ENCODE measurements around the gene WDR76.

Gene WDR76

GRCh38 chr15:43877371-43877770, 50.6 kb downstream of the WDR76 start:
- DNase-seq (ENCODE audit: low read depth in 2 of 2): no peak

DNA sequence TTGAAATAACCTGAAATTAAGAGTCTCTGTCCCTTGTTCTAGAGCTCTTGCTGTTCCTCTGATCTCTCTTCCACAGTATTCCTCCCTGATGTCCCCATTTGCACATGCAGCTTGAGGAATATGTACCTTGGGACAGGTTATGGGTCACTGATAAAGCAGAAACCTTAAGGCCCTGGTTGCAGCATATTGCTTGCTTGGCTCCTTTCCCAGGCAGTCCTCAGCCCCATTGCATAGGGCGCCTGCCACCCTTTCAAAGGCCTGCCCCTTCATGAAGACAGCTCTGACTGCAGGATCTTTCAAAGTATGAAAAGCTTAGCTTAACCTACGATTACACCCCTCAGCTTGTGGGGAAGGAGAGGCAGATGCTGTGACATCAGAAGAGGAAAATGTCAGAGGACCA, 51.6 kb downstream of the WDR76 start:
- DNase-seq (ENCODE audit: low read depth in 2 of 2): no peak

DNA sequence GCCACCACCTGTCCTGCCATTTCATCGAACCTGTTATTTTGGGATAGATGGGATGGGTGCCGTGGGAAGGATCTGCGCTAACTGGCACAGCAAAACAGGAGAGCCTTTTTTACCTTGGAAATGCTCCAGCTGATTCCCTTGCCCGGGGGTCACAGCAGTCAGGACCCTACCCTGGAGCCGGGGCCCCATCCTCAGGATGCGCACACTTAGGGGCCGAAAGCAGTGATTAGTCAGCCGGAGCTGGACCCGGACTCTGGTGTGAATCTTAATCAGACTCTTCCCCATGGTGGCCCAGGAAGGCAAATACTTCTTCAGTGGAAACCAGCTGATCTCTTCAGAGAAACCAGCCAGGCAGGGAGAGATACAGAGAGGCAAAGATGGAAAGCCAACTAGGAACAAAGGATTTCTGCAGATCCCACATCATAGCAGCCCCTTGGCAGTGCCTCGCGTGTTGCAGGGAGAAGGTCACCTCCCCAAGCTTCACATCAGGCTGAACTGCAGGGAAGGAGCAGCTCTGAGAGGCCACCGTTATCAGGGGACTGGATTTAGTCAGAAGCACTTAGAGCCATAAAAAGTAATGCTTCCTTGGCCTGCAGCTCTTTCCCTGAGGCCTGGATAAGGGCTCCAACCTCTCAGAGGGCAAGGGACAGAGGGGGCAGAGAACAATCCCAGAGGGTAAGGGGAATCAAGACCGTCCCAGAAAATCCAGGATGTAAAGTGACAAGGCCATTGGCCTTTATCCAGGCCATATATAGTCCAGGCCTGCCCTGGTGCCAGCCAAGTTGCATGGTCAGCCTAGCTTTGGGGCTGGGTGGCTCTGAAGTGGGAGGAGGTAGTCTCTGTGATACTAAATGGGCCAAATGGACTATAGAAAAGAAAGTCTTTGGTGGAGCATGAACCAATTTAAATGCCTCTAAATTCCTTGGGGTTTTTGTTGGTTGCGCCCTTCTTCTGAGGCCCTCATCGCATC, 52.9 kb downstream of the WDR76 start:
- DNase-seq (ENCODE audit: low read depth in 2 of 2): no peak

- DNase-seq (ENCODE audit: low read depth in 2 of 2): no peak
These were observed 53.8 kb downstream of the WDR76 start for GRCh38 chr15:43880406-43881194.

GRCh38 chr15:43881245-43881644, 54.4 kb downstream of the WDR76 start:
- DNase-seq (ENCODE audit: low read depth in 2 of 2): no peak

DNA sequence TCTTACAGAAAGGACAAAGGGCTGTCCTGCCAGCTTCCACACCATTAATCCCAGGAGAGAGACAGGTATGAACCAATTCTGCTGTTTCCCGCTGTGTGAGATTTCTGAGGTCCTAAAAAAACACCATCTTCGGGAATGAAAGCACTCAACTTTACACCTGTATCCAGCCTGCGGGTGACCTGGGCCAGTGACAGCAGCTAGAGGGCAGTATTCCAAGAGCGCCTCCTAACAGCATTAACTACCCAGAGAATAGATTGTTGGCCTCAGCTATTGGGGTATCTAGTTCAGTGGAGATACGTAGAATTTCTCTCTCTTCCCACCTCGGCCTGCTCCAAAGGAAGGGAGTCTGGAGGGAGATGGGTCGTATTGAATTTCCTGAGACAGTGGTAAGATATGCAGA, 55.1 kb downstream of the WDR76 start:
- DNase-seq (ENCODE audit: low read depth in 2 of 2): no peak

DNA sequence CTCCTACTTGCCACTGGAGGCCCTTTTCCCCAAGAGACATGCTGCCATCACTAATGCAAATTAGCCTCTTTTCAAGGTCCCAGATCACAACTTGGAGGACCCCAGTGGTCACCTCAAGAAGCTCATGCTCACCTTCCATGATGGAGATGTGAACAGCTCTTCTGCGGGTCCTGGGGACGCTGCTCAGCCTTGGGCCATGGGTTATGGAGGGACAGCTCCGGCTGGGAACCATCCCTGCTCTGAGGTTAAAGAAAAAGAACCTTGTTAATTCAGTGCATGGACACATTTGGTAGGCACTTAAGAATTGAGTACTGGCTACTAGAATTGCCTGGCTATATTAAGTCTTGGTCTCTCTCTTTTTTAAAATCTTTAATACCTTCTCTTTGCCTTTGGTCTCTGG, 56.8 kb downstream of the WDR76 start:
- DNase-seq (ENCODE audit: low read depth in 2 of 2): no peak

GRCh38 chr15:43886558-43886957, 59.8 kb downstream of the WDR76 start:
- DNase-seq (ENCODE audit: low read depth in 2 of 2): no peak

GRCh38 chr15:43887901-43888300, 61.1 kb downstream of the WDR76 start:
- DNase-seq (ENCODE audit: low read depth in 2 of 2): no peak

DNA sequence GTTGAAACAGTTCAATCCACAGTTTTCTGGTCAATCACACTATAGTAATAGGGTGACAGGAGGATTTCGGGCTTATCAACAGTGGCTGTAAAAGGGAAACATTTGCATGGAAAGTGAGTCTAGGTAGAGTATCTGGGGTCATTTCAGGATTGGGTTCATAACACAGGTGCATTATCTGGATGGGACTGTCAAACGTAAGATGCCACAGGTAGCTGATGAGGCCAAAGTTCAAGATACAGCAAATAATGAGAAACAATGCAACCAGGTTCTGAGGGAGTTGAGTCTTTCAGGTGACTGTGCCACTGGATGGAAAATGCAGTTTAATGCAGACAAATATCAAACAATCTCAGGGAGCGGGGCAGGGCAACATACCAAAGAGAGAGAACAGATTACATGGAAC, 62.2 kb downstream of the WDR76 start:
- DNase-seq (ENCODE audit: low read depth in 2 of 2): no peak

DNA sequence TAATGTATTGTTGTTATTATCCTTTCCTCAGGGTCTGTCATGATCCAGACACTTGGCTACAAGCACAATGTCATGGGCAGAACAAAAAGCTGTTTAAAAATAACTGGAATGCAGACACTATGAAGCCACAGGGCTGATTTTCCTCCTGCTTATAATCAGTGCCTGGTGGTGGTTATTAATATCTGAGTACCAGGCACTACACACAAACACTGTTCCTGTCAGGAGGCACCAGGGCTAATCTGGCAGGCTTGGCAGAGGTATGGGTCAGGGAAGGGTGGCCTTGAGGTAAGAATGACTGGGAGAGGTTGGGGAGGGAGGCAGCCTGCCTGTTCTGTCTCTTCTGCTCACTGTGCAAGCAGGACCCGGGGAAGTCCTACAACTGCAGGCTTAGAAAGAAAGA, 67.2 kb downstream of the WDR76 start:
- DNase-seq (ENCODE audit: low read depth in 2 of 2): no peak

DNA sequence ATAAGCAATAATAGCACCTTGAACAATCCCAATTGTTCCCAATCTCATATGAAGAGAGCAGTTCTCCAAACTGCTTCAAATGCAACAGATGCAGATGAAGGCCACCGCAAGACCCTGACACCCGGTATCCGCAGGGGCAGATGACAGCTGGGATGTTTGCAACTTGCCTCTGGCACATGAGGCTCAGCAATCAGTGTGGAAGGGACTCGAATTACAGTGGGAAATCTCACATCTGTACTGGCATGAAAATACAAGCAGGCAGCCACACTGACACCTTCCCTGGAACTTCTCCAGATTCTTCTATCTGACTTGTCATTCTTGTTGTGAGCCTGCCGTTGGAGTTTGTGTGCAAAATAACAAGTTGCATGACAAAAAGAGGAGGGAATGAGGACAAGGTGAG, 68.8 kb downstream of the WDR76 start:
- no peak for DNase-seq (ENCODE audit: low read depth in 2 of 2)

DNA sequence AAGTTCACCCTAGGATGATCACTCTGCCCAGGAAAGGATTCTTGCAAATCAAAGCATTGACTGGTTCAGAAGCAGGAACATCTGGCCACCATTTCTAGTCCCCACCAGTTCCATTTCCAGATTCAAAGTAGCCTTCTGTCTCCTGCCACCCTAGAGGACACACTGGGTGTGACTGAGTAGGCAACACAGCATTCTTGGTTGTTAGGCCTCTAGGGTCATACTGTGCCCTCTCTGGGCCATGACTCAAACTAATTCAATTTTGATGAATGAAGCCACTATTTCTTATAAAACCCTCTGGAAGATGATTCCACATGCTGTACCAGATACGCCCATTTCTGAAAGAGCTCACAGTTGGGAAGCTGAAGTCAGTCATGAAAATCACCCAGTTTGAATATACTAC, 69.7 kb downstream of the WDR76 start:
- DNase-seq (ENCODE audit: low read depth in 2 of 2): no peak

- no peak for DNase-seq (ENCODE audit: low read depth in 2 of 2)
These were observed 72.1 kb downstream of the WDR76 start for GRCh38 chr15:43898891-43899290.

DNA sequence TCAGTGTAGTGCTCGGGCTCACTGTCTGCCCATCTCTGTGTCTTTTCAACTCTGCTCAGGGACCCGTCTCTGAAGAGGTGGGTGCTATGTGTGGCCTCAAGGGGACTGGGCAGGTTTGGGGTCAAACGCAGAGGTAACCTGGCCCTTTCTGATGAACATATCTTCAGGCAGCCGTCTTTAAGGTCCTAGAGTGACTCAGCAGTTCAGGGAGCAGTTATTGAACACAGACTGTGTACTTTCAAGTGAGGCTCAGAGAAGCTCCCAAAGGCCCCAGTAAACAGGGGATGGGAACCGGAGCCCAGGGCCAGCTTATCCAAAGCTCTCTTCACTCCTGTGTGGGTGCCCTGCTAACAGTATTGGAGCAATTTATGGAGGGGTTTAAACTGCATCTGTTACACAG, 73.1 kb downstream of the WDR76 start:
- no peak for DNase-seq (ENCODE audit: low read depth in 2 of 2)

DNA sequence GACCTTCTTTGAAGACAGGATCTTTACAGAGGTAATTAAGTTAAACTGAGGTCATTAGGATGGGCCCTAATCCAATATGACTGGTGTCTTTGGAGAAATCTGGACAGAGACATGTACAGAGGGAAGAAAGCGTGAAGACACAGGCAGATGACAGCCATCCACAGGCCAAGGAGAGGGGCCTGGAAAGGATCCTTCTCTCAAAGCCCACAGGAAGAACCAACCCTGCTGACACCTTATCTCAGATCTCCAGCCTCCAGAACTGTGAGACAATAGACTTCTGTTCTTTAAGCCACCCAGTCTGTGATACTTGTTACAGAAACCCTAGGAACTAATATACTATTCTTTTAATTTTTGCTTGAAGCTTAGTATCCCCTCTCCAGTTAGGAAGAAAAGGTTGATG, 74.2 kb downstream of the WDR76 start:
- DNase-seq (ENCODE audit: low read depth in 2 of 2): no peak

GRCh38 chr15:43901495-43901894, 74.7 kb downstream of the WDR76 start:
- no peak for DNase-seq (ENCODE audit: low read depth in 2 of 2)

DNA sequence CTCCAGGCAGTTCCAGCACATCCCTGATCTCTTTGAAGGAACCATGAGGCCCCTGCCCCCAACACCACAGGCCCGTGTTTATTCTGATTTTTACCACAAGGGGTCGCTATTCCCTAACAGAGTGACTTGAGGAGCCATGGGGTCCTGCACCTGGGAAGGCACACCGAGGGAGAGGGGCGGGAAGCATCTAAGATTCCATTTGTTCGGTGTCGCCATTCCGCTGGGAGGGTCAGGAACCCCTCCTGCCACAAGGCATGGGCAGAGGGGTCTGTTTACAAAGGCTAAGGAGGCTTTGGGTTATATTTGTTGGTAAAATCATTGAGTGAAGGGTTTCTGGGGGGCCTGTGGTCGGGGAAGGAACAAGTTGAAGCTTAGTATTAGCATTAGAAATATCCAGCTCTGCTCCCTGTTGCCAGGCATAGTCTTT, 77.1 kb downstream of the WDR76 start:
- DNase-seq (ENCODE audit: low read depth in 2 of 2): peak; percentile 40 to 41

DNA sequence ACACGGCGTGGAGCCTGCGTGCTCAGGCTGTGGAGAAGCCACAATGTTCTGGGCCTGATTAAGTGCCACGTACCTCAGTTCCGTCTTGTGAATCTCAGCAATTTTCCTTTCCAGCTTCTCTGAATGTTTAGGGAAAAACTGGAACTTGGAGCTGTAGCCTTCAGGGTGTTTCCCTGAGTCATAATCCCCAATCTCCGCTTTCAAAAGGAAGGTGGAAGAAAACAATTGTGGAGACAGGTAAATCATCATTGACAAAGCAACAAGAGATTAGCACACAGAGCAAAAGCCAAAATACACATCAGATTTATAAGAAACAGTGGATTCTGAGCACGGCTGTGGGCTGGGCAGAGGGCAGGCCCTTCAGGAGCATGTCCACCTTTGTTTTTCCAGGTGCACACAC, 79.0 kb downstream of the WDR76 start:
- no peak for DNase-seq (ENCODE audit: low read depth in 2 of 2)

- DNase-seq (ENCODE audit: low read depth in 2 of 2): no peak
These were observed 81.8 kb downstream of the WDR76 start for GRCh38 chr15:43908516-43909050.

- DNase-seq (ENCODE audit: low read depth in 2 of 2): peak; percentile 69
These were observed 84.5 kb downstream of the WDR76 start for GRCh38 chr15:43911235-43911781.

DNA sequence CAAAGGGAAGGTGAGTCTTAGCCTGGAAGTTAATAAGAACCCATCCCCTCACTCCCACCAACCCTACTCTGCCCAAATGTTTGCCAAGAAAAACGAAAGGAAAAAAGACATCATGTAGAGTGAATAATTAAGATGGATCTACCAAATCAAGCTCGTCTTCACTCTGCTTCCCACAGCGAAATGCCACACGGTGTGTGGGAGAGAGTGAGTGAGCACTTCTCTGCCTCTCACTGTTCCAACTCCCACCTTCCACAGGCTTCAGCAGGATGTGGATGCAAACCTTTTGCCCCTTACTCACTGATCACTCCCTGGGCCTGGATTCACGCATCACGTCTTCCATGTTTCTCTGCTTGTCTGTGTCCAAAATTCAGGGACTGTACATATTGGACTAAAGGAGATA, 85.4 kb downstream of the WDR76 start:
- no peak for DNase-seq (ENCODE audit: low read depth in 2 of 2)

All from fibroblast of skin of left quadriceps (primary cell).